Dermis blood vessel endothelial cell (primary cell): Measurements from ENCODE around the gene OR1I1. TPM values are rescaled to one million over a fixed set of nuclear protein-coding genes. Genes with fewer than 3 reads are reported as not detected.
"Not testable (repeated sequence)": the region's sequence is repeated elsewhere in the genome, so short reads cannot be mapped to it uniquely, and the experiment has no call there.

ENCODE experiments used
- DNase-seq: peaks from one replicate; pipeline ENCODE4 v3.0.0; 2010
- total RNA-seq: library from RNA; depleted of rRNA; stranded (reverse); fragments of >200 nt; gene quantifications from 2 replicates; pipeline ENCODE4 v1.2.3, GENCODE V29; 2014

OR1I1 gene, protein sequence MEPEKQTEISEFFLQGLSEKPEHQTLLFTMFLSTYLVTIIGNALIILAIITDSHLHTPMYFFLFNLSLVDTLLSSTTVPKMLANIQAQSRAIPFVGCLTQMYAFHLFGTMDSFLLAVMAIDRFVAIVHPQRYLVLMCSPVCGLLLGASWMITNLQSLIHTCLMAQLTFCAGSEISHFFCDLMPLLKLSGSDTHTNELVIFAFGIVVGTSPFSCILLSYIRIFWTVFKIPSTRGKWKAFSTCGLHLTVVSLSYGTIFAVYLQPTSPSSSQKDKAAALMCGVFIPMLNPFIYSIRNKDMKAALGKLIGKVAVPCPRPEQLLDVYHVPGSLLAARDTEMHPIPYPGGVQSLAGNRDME
- total RNA-seq = not detected in 2 replicates

- DNase-seq = no peak
Measured at GRCh38 chr19:15081911-15082310, at the start of gene OR1I1. TSS of gene OR1I1 (plus strand) at chr19:15082211. CDS start at chr19:15087066, 4,855 bp downstream.

DNA sequence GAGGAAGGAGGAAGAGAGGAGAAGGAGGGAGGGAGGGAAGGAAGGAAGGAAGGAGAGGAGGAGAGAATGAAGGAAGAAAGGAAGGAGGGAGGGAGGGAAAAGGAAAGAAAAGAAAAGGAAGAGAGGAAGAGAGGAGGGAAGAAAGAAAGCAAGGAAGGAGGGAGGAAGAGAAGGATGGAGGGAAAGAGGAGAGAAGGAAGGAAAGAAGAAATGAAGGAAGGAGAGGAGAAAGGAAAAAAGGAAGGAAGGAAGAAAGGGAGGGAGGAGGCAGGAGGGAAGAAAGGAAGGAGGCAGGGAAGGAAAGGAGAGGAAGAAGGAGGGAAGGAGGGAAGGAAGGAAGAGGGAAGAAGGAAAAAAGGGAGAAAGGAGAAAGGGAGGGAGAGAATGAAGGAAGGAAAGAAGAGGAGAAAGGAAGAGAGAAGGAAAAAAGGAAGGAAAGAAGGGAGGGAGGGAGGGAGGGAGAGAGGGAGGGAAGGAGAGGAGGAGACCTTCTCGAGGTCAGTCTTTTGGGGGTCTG is 46.2 kb upstream of the OR1I1 start:
- no peak for DNase-seq

GRCh38 chr19:15037586-15037985 is 44.4 kb upstream of the OR1I1 start:
- DNase-seq = no peak

DNA sequence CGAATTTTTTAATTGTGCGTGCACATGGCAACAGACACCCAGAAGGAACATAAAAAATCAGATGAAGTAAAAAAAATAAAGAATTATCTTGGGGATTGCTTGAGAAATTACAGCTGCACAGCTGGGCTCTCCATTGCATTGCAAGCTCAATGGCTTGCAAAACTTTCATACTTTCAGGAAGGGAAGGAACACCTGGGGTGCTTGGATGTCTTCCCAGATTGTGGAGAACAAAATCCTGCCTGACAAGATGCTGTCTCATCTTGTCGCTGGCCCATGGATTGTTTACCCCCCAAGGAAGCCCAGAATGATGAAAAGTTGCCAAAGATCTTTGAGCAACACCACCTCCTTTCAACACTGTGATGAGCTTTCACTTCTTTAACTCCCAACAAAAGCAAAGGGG is 43.7 kb upstream of the OR1I1 start:
- no peak for DNase-seq

- DNase-seq = no peak
Measured at GRCh38 chr19:15042003-15042402, 40.0 kb upstream of the OR1I1 start.

DNA sequence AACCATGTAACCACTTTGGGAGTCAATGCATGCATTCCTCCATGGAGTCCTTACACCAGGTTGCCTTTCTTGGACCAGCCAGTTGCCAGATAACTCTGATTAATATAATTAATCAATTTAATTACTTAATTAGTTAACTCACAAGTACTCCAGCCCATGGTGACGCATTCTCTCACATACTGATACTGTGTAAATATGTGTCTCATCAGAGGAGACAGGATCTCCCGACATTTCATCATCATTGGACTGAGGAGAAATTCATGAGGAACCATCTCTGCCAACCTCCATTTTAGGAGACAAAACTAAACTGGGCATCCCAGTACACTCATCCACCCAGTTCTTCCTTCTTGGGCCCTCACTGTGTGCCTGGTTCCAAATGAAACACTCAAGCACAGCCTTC is 39.2 kb upstream of the OR1I1 start:
- no peak for DNase-seq

GRCh38 chr19:15045506-15045905 is 36.5 kb upstream of the OR1I1 start:
- DNase-seq = no peak

DNA sequence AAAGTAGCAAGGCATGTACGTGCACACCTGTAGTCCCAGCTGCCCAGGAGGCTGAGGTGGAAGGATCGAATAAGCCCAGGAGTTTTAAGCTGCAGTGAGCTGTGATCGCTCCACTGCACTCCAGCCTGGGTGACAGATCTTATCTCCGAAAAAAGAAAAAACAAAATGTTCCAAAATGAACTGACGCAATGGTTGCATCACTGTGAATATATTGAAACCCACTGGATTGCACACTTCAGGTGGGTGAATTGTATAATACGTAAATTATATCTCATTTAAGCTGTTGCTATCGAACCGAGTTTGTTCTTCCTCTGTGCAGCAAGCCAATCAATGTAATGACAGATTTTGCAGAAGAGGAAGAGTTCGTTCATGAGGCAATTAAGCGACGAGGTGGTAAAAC is 34.3 kb upstream of the OR1I1 start:
- DNase-seq = no peak

GRCh38 chr19:15048128-15048527 is 33.9 kb upstream of the OR1I1 start:
- no peak for DNase-seq

DNA sequence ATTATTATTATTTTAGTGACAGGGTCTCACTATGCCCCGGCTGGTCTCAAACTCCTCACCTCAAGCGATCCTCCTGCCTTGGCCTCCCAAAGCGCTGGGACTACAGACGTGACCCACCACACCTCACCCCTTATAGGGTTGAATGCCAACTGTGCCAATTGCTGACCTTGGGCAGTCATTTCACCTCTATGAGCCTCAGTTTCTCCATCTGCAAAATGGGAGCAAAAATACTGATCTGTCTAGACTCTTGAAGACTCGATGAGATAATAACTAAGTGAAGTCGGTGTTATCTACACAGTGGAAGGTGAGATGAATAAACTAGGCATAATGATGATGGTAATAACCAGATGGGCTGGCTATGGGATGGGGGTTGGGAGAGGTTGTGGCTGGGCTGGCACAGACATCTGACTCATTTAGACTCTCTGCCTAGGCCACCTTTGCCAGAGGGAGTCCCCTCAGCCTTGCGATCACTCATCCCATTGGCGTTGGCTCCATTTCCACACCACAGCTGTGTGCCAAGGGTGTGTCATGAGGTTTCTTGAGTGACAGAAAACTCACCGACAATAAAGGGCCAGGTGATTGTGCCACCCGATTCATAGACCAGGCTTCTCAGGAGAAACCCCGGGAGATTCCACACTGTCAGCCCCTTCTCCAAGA is 33.0 kb upstream of the OR1I1 start, which contains the start of gene CASP14:
Gene CASP14, plus strand, starts transcription at position 596 of the 657 bp plus-strand sequence. CDS start 2,772 bp downstream, outside the sequence.
- no peak for DNase-seq

DNA sequence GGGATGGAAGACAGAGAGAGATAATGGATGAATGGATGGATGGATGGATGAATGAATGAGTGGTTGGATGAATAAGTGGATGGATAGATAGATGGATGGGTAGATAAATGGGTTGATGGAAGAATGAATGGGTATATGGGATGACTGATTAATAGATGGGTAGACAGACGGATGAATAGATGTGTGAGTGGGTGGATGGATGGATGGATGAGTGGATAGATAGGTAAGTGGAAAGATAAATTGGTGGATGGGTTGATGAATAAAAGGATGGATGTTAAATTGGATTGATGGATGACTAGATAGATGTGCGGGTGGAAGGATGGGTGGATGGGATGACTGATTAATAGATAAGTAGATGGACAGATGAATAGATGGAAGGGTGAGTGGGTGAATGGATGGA is 31.4 kb upstream of the OR1I1 start:
- no peak for DNase-seq

- DNase-seq = no peak
Measured at GRCh38 chr19:15062036-15062435, 20.0 kb upstream of the OR1I1 start.

- not testable (repeated sequence) for DNase-seq
Measured at GRCh38 chr19:15070386-15070785, 11.6 kb upstream of the OR1I1 start.

- DNase-seq = no peak
Measured at GRCh38 chr19:15072930-15073647, 8.9 kb upstream of the OR1I1 start.

DNA sequence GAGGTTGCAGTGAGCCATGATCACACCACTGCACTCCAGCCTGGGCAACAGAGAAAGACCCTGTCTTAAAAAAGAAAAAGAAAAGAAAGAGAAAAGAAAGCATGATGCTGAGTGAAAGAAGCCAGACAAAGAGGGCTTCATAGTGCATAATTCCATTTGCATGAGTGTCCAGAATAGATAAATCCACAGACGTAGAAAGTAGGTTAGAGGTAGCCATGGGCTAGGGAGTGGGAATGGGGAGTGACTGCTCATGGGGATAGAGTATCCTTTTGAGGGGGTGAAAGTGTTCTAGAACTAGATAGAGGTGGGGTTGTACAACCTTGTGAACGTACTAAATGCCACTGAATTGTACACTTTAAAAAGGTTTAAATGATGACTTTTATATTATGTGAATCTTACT is 7.6 kb upstream of the OR1I1 start:
- no peak for DNase-seq

- no peak for DNase-seq
Measured at GRCh38 chr19:15075806-15076205, 6.2 kb upstream of the OR1I1 start.

- DNase-seq = not testable (repeated sequence)
Measured at GRCh38 chr19:15080002-15080401, 2.0 kb upstream of the OR1I1 start.

GRCh38 chr19:15087182-15087581 is 5.2 kb downstream of the OR1I1 start:
- DNase-seq = no peak

GRCh38 chr19:15091918-15092753 is 10.1 kb downstream of the OR1I1 start:
- peak; percentile 84 for DNase-seq

GRCh38 chr19:15093001-15093400 is 11.0 kb downstream of the OR1I1 start:
- DNase-seq = no peak

- no peak for DNase-seq
Measured at GRCh38 chr19:15096223-15096622, 14.2 kb downstream of the OR1I1 start.

GRCh38 chr19:15097980-15098379 is 16.0 kb downstream of the OR1I1 start:
- not testable (repeated sequence) for DNase-seq
